ENCODE results near the gene OR10AD1.
"Not testable (repeated sequence)": the region's sequence is repeated elsewhere in the genome, so short reads cannot be mapped to it uniquely, and the experiment has no call there.

OR10AD1 gene

GRCh38 chr12:48203192-48203591, at the start of gene OR10AD1:
Gene OR10AD1, minus strand, starts transcription at chr12:48203292. Its CDS starts 0 bp downstream, at chr12:48203292.
- no peak for DNase-seq

- no peak for DNase-seq
These were observed 44.3 kb upstream of the OR10AD1 start for GRCh38 chr12:48247181-48247966.

GRCh38 chr12:48237162-48237561, 34.1 kb upstream of the OR10AD1 start:
- DNase-seq, result no peak

- no peak for DNase-seq
These were observed 32.8 kb upstream of the OR10AD1 start for GRCh38 chr12:48235796-48236333.

GRCh38 chr12:48231169-48231958, 28.3 kb upstream of the OR10AD1 start:
- DNase-seq, result not testable (repeated sequence)

- not testable (repeated sequence) for DNase-seq
These were observed 21.4 kb upstream of the OR10AD1 start for GRCh38 chr12:48224533-48224932.

GRCh38 chr12:48221645-48222044, 18.6 kb upstream of the OR10AD1 start:
- DNase-seq, result no peak

- DNase-seq, result no peak
These were observed 17.6 kb upstream of the OR10AD1 start for GRCh38 chr12:48220701-48221100.

GRCh38 chr12:48219631-48220030, 16.5 kb upstream of the OR10AD1 start:
- DNase-seq, result peak; percentile 64

GRCh38 chr12:48216785-48217184, 13.7 kb upstream of the OR10AD1 start:
- DNase-seq, result no peak

- DNase-seq, result not testable (repeated sequence)
These were observed 6.4 kb upstream of the OR10AD1 start for GRCh38 chr12:48209495-48209894.

GRCh38 chr12:48202766-48203165, 326 bp downstream of the OR10AD1 start:
- DNase-seq, result no peak

GRCh38 chr12:48201516-48201915, 1.6 kb downstream of the OR10AD1 start:
- no peak for DNase-seq

GRCh38 chr12:48201091-48201490, 2.0 kb downstream of the OR10AD1 start:
- DNase-seq, result no peak

GRCh38 chr12:48199774-48200221, 3.3 kb downstream of the OR10AD1 start:
- no peak for DNase-seq

GRCh38 chr12:48198985-48199384, 4.1 kb downstream of the OR10AD1 start:
- DNase-seq, result no peak

GRCh38 chr12:48198672-48198971, 4.5 kb downstream of the OR10AD1 start:
- no peak for DNase-seq

GRCh38 chr12:48197971-48198671, 5.0 kb downstream of the OR10AD1 start:
- DNase-seq, result peak; percentile 89

GRCh38 chr12:48197549-48197970, 5.5 kb downstream of the OR10AD1 start:
- no peak for DNase-seq

- DNase-seq, result no peak
These were observed 8.3 kb downstream of the OR10AD1 start for GRCh38 chr12:48194799-48195201.

GRCh38 chr12:48193623-48194022, 9.5 kb downstream of the OR10AD1 start:
- DNase-seq, result no peak

GRCh38 chr12:48192861-48193260, 10.2 kb downstream of the OR10AD1 start:
- no peak for DNase-seq

GRCh38 chr12:48191096-48191495, 12.0 kb downstream of the OR10AD1 start:
- no peak for DNase-seq

Data from NCI-H1048 (cell line).